Stomach (tissue), 9 donors: Measurements from ENCODE around the gene LAYN. TPM values are rescaled to one million over a fixed set of nuclear protein-coding genes. Genes with fewer than 3 reads are reported as not detected.
A peak's percentile ranks its signal among the peaks of the same experiment; 100 is the strongest.

Source experiments
- DNase-seq, 2 donors: peaks; one replicate each; pipeline versions ENCODE4 v3.0.0 to v3.0.0-alpha.2; 2013 to 2019
- H3K27ac ChIP-seq, 5 donors: fragments of 200-600 bp in 4 of 5; sonication (generic) in 4 of 5; one replicate each; pipeline ENCODE4 v1.5.1; 2013 to 2019; ENCODE audit warnings: mild to moderate bottlenecking in 1 of 5, moderate library complexity in 1 of 5
- H3K27me3 ChIP-seq, 3 donors: fragments of 200-600 bp; sonication (generic); one replicate each; pipeline ENCODE4 v1.5.1; 2017 to 2019; ENCODE audit warnings: mixed run types in 1 of 3
- H3K36me3 ChIP-seq, 4 donors: fragments of 200-600 bp; sonication (generic); 1 replicate in 3 of 4; 2 replicates in 1 of 4; pipeline ENCODE4 v1.5.1; 2016 to 2019
- H3K4me1 ChIP-seq, 4 donors: fragments of 200-600 bp; sonication (generic); one replicate each; pipeline ENCODE4 v1.5.1; 2016 to 2019
- H3K4me3 ChIP-seq, 4 donors: fragments of 200-600 bp; sonication (generic) in 3 of 4; one replicate each; pipeline ENCODE4 v1.5.1; 2016 to 2019; ENCODE audit warnings: mild to moderate bottlenecking in 1 of 4
- H3K9me3 ChIP-seq, 4 donors: fragments of 200-600 bp; sonication (generic); one replicate each; pipeline ENCODE4 v1.5.1; 2016 to 2019
- CTCF ChIP-seq, 7 experiments: fragments of 450-650 bp in 4 of 7; fragments of 200-600 bp in 3 of 7; sonication (generic) in 3 of 7; IDR thresholded peaks; one replicate each; pipeline ENCODE4 v1.5.1; 2016 to 2019; ENCODE audit warnings: antibody characterized with exemption in 7 of 7, control low read depth in 2 of 7, mild to moderate bottlenecking in 1 of 7
- EP300 ChIP-seq: sonication (generic); formaldehyde crosslinking; IDR thresholded peaks from one replicate; pipeline ENCODE4 v1.6.1; 2017; ENCODE audit warnings: antibody characterized with exemption
- POLR2A ChIP-seq, 4 donors: fragments of 450-650 bp; IDR thresholded peaks; one replicate each; pipeline ENCODE4 v1.6.1; 2016; ENCODE audit warnings: antibody characterized with exemption in 4 of 4, control low read depth in 2 of 4, mild to moderate bottlenecking in 1 of 4, moderate library complexity in 1 of 4
- POLR2AphosphoS5 ChIP-seq, 3 donors: sonication (generic); formaldehyde crosslinking; IDR thresholded peaks; one replicate each; pipeline ENCODE4 v1.6.1; 2016; ENCODE audit warnings: antibody characterized with exemption in 3 of 3
- WGBS, 5 donors: extraction: QIAGEN DNeasy Blood & Tissue Kit in 3 of 5; methylation state at CpG; one replicate each; pipeline versions ENCODE4 v1.1.5 to v1.1.7; 2013 to 2018; 5-methylcytosine and 5-hydroxymethylcytosine counted together
- intact Hi-C: fragments of 100-400 bp; cut with DNase I; formaldehyde crosslinking; loops from one replicate; pipeline ENCODE4 v1.15.1; 2023; ENCODE audit warnings: low total_unique reads
- polyA plus RNA-seq, 3 donors: library from polyadenylated mRNA; stranded (reverse); fragments of 200-250 nt; gene quantifications; one replicate each; pipeline ENCODE4 v1.2.3, GENCODE V29; 2013
- total RNA-seq, 5 donors: library from RNA; depleted of rRNA; stranded (reverse); fragments of >200 nt; gene quantifications; one replicate each; pipeline versions ENCODE4 v1.1.0 to v1.2.3, GENCODE V29; 2014 to 2016
- donor health status: healthy with polysubstance abuse.
- donor health status: Bipolar disorder and iron deficiency.
- donor health status: healthy.

LAYN gene
- total and polyA plus RNA-seq, 8 donors, result 0.87 to 54.0 (median 5.6) TPM

DNA sequence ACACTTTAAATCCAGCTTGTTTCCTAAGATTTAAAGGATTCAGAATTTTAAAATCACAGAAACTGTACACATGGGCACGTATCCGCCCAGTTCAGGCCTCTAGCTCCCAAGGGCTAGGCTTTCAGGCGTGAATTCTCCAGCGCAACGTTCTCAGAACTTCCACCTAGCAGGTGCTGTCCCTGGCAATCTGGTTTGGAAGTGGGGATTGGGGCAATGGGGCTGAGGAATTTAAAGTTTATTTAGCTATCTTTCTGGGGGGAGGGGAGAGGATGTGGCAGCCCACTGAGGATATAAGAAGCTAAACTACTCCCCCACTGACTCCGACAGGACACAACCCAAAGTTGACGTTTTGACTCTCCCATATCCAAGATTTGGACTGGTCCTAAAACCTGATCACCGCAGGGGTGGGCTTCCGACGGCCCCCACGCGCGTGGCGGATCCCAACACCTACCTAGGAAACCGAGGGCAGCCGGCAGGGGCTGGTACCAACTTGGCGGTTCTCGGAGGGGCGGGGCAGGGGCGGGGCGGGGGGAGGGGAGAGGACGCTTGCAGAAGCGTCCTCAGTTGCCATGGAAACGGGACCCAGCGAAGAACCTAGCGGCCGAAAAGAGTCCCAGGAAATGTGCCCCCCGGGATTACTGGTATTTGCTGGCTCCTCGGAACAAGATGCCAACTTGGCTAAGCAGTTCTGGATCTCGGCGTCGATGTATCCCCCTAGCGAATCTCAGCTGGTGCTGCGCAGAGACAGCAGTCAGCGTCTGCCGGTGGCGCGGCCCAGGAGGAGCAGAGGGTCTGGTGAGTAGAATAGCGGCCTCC, 26.1 kb upstream of the LAYN start, which contains the start of gene HOATZ:
HOATZ (plus strand) TSS at position 563 of the 816 bp plus-strand sequence; CDS start at position 570, 7 bp downstream.
- H3K4me1 ChIP-seq, result peaks cover 7 to 26% (median 19%) of the 10 kb centered on the region in 4 donors
- H3K9me3 ChIP-seq, result no peaks in the 10 kb centered on the region
- H3K36me3 ChIP-seq, result no peaks in the 10 kb centered on the region
- H3K27ac ChIP-seq, result no peak within 1 kb of the TSS
- DNase-seq, result peak in 1 of 2 donors; percentile 60
- intact Hi-C loops, result no loop called here
- H3K4me3 ChIP-seq, result peak within 1 kb of the TSS in 3 of 4 donors; percentile 10 to 38 (median 10)
- peaks cover 12 to 55% (median 31%) of the 10 kb centered on the region in 3 donors for H3K27me3 ChIP-seq
- TF ChIP-seq EP300 (no peak), POLR2AphosphoS5 (IDR thresholded peaks at IDR 0.05) (no peak), CTCF (IDR thresholded peaks at IDR 0.05) (no peak), POLR2A (IDR thresholded peaks at IDR 0.05) (no peak)
- WGBS, 5 donors, result 17 to 33% (median 18%) methylated on average over 22 to 39 of the region's 39 CpGs

DNA sequence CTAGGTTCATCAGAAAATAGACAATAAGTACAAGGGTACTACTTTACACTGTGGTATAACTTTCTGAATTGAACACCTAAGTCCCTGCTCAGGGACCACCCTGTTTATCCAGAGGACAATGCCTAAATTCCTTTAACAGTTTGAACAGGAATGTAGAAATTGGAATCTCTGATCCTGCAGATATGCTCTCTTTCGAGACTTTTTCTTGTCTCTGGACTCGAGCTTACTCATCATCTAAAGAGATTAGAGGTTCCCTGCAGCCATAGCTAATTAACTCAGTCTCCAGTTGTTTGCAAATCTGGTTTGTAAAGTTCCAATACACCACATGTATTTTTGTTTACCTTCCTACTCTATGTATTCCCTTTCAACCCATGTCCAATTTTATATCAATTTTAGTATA, 24.9 kb upstream of the LAYN start:
- peaks cover 7 to 26% (median 19%) of the 10 kb centered on the region in 4 donors for H3K4me1 ChIP-seq
- intact Hi-C loops, result no loop called here
- H3K9me3 ChIP-seq, result no peaks in the 10 kb centered on the region
- peaks cover 12 to 44% (median 31%) of the 10 kb centered on the region in 3 donors for H3K27me3 ChIP-seq
- no peaks in the 10 kb centered on the region for H3K36me3 ChIP-seq
- no peak for TF ChIP-seq POLR2AphosphoS5 (IDR thresholded peaks at IDR 0.05)
- no peak for TF ChIP-seq POLR2A (IDR thresholded peaks at IDR 0.05)
- TF ChIP-seq EP300, result no peak
- no peak for TF ChIP-seq CTCF (IDR thresholded peaks at IDR 0.05)
- DNase-seq, result no peak
- H3K4me3 ChIP-seq, result no peak overlapping the region
- no peak overlapping the region for H3K27ac ChIP-seq
- 49 to 84% (median 61%) methylated on average over 2 of the region's 2 CpGs for WGBS, 5 donors

GRCh38 chr11:111518668-111519067, 21.9 kb upstream of the LAYN start:
- no peak overlapping the region for H3K4me3 ChIP-seq
- TF ChIP-seq CTCF (IDR thresholded peaks at IDR 0.05) (no peak), POLR2AphosphoS5 (IDR thresholded peaks at IDR 0.05) (no peak), EP300 (no peak), POLR2A (IDR thresholded peaks at IDR 0.05) (no peak)
- H3K27ac ChIP-seq, result no peak overlapping the region

GRCh38 chr11:111520560-111520959, 20.0 kb upstream of the LAYN start:
- Histone ChIP-seq H3K36me3 (no peaks in the 10 kb centered on the region), H3K27ac (no peak overlapping the region), H3K4me1 (no peaks in the 10 kb centered on the region), H3K4me3 (no peak overlapping the region), H3K9me3 (no peaks in the 10 kb centered on the region), H3K27me3 (no peaks in the 10 kb centered on the region)
- intact Hi-C loops, result no loop called here
- DNase-seq, result no peak
- TF ChIP-seq CTCF (IDR thresholded peaks at IDR 0.05), result no peak
- TF ChIP-seq EP300, result no peak
- no peak for TF ChIP-seq POLR2A (IDR thresholded peaks at IDR 0.05)
- TF ChIP-seq POLR2AphosphoS5 (IDR thresholded peaks at IDR 0.05), result no peak
- 94 to 100% (median 98%) methylated on average over 2 of the region's 2 CpGs for WGBS, 5 donors

More at GRCh38 chr11:111518668-111519067, 21.9 kb upstream of the LAYN start:
- 43 to 67% (median 51%) methylated on average over 1 of the region's 1 CpG for WGBS, 5 donors
- Histone ChIP-seq H3K9me3 (no peaks in the 10 kb centered on the region), H3K4me1 (peaks cover 0 to 13% (median 8%) of the 10 kb centered on the region in 4 donors), H3K27me3 (peaks cover 0 to 13% (median 9%) of the 10 kb centered on the region in 3 donors), H3K36me3 (no peaks in the 10 kb centered on the region)
- no peak for DNase-seq
- intact Hi-C loops, result no loop called here
